Smooth muscle cell (in vitro differentiated cells): Measurements from ENCODE around the gene DHRSX. TPM values are rescaled to one million over a fixed set of nuclear protein-coding genes. Genes with fewer than 3 reads are reported as not detected.
A peak's percentile ranks its signal among the peaks of the same experiment; 100 is the strongest.

Experiments
- DNase-seq: peaks from one replicate; lab custom pipeline; 2025; ENCODE audit not compliant: unreplicated experiment; lab: John Stamatoyannopoulos, UW
- H2AFZ ChIP-seq: fragments of 200-600 bp; sonication (generic); 2 replicates; pipeline ENCODE4 v1.6.0; 2016; ENCODE audit warnings: antibody characterized with exemption, low read depth, mild to moderate bottlenecking
- H3F3A ChIP-seq: fragments of 200-600 bp; sonication (generic); 2 replicates; pipeline ENCODE4 v1.6.0; 2017; ENCODE audit warnings: antibody characterized with exemption, low read depth
- H3K27ac ChIP-seq: fragments of 200-600 bp; sonication (generic); 2 replicates; pipeline ENCODE4 v1.5.1; 2016; ENCODE audit warnings: low read depth, mild to moderate bottlenecking
- H3K27me3 ChIP-seq: fragments of 200-600 bp; sonication (generic); 2 replicates; pipeline ENCODE4 v1.6.1; 2016; ENCODE audit warnings: low read depth, mild to moderate bottlenecking
- H3K36me3 ChIP-seq: fragments of 200-600 bp; sonication (generic); 2 replicates; pipeline ENCODE4 v1.5.1; 2016; ENCODE audit warnings: low read depth
- H3K4me1 ChIP-seq: fragments of 200-600 bp; sonication (generic); 2 replicates; pipeline ENCODE4 v1.5.1; 2016; ENCODE audit warnings: low read depth
- H3K4me2 ChIP-seq: fragments of 200-600 bp; sonication (generic); 2 replicates; pipeline ENCODE4 v1.6.0; 2016; ENCODE audit warnings: mild to moderate bottlenecking
- H3K4me3 ChIP-seq: fragments of 200-600 bp; sonication (generic); 2 replicates; pipeline ENCODE4 v1.5.1; 2016; ENCODE audit warnings: mild to moderate bottlenecking
- H3K79me2 ChIP-seq: fragments of 200-600 bp; sonication (generic); 2 replicates; pipeline ENCODE4 v1.6.0; 2016; ENCODE audit warnings: low read depth, mild to moderate bottlenecking
- H3K9ac ChIP-seq: fragments of 200-600 bp; sonication (generic); 2 replicates; pipeline ENCODE4 v1.6.0; 2016; ENCODE audit warnings: low read depth
- H3K9me3 ChIP-seq: fragments of 200-600 bp; sonication (generic); replicated peaks from 2 replicates; pipeline ENCODE4 v1.5.1; 2016; ENCODE audit warnings: low read depth
- H4K20me1 ChIP-seq: fragments of 200-600 bp; sonication (generic); 2 replicates; pipeline ENCODE4 v1.6.0; 2016; ENCODE audit warnings: low read depth
- WGBS: methylation state at CpG from one replicate; pipeline ENCODE4 v1.1.7; 2016; ENCODE audit warnings: low lambda C conversion rate; 5-methylcytosine and 5-hydroxymethylcytosine counted together
- polyA plus RNA-seq: library from polyadenylated mRNA; unstranded; fragments of >200 nt; fragmentation: Nextera tagmentation; extraction: Ambion mirVana; gene quantifications from 2 replicates; pipeline ENCODE4 v1.2.1, GENCODE V29; 2016
- total RNA-seq: library from RNA; depleted of rRNA; stranded (reverse); fragments of >200 nt; gene quantifications from 2 replicates; pipeline ENCODE4 v1.2.3, GENCODE V29; 2014
- TF ChIP-seq, protein P1 (sequence below): fragments of 200-600 bp; sonication (generic); IDR thresholded peaks from 2 replicates; pipeline ENCODE4 v1.5.1; 2017; ENCODE audit warnings: borderline replicate concordance, mild to moderate bottlenecking, antibody characterized with exemption; ENCODE audit not compliant: insufficient read depth, poor library complexity, severe bottlenecking

DHRSX gene
- total and polyA plus RNA-seq, 2 experiments from 2014 or later = 32.5 to 49.9 TPM

- H3K27ac ChIP-seq = no peak overlapping the region
- no peaks in the 10 kb centered on the region for H3K27me3 ChIP-seq
- no peaks in the 10 kb centered on the region for H3F3A ChIP-seq
- H3K4me1 ChIP-seq = peaks cover 16% of the 10 kb centered on the region
- no peak overlapping the region for H3K9ac ChIP-seq
- H4K20me1 ChIP-seq = peaks cover 23% of the 10 kb centered on the region
- H3K9me3 ChIP-seq = no peaks in the 10 kb centered on the region
- no peak overlapping the region for H3K4me3 ChIP-seq
- no peak for DNase-seq
- H3K4me2 ChIP-seq = no peak overlapping the region
- H3K36me3 ChIP-seq = peaks cover 18% of the 10 kb centered on the region
- H2AFZ ChIP-seq = no peak overlapping the region
- H3K79me2 ChIP-seq = peaks cover 3% of the 10 kb centered on the region
- TF ChIP-seq, protein P1, sequence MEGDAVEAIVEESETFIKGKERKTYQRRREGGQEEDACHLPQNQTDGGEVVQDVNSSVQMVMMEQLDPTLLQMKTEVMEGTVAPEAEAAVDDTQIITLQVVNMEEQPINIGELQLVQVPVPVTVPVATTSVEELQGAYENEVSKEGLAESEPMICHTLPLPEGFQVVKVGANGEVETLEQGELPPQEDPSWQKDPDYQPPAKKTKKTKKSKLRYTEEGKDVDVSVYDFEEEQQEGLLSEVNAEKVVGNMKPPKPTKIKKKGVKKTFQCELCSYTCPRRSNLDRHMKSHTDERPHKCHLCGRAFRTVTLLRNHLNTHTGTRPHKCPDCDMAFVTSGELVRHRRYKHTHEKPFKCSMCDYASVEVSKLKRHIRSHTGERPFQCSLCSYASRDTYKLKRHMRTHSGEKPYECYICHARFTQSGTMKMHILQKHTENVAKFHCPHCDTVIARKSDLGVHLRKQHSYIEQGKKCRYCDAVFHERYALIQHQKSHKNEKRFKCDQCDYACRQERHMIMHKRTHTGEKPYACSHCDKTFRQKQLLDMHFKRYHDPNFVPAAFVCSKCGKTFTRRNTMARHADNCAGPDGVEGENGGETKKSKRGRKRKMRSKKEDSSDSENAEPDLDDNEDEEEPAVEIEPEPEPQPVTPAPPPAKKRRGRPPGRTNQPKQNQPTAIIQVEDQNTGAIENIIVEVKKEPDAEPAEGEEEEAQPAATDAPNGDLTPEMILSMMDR = no peak
- 95% methylated on average over 14 of the region's 14 CpGs for WGBS
Measured at GRCh38 chrX:2406891-2407518, 93.8 kb downstream of the DHRSX start.

DNA sequence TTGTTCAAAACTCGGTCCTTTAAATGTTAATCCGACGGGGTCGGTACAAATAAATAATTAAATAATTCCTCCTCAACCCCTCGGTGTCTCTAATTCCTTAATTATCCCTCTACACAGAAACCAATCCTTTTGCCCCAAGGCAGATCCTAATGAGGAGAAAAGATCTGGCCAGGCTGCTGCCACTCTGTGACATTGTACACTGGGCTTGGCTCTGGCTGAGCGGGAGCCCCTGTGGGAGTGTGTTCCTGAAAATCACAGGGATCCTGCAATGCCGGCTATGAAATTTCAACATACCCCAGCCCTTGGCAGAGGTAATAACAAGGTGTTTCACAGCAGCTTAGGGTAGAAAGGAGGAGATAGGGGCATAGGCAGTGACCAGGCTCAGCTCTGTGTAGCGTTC, 96.0 kb downstream of the DHRSX start:
- peaks cover 39% of the 10 kb centered on the region for H4K20me1 ChIP-seq
- H3K36me3 ChIP-seq = peaks cover 18% of the 10 kb centered on the region
- H3K9me3 ChIP-seq = no peaks in the 10 kb centered on the region
- no peak for DNase-seq
- peaks cover 24% of the 10 kb centered on the region for H3K4me1 ChIP-seq
- H3K4me2 ChIP-seq = no peak overlapping the region
- H3K79me2 ChIP-seq = peaks cover 3% of the 10 kb centered on the region
- H3F3A ChIP-seq = no peaks in the 10 kb centered on the region
- TF ChIP-seq, protein P1 = no peak
- H3K27ac ChIP-seq = no peak overlapping the region
- 71% methylated on average over 8 of the region's 8 CpGs for WGBS
- H2AFZ ChIP-seq = no peak overlapping the region
- no peak overlapping the region for H3K9ac ChIP-seq
- no peak overlapping the region for H3K4me3 ChIP-seq
- no peaks in the 10 kb centered on the region for H3K27me3 ChIP-seq

GRCh38 chrX:2402361-2402690, 98.5 kb downstream of the DHRSX start:
- Histone ChIP-seq H3K4me1 (peaks cover 24% of the 10 kb centered on the region), H3K9ac (no peak overlapping the region), H3K4me2 (peak overlapping the region; percentile 39), H3K9me3 (no peaks in the 10 kb centered on the region), H2AFZ (no peak overlapping the region), H3K4me3 (no peak overlapping the region), H3F3A (no peaks in the 10 kb centered on the region), H3K79me2 (peaks cover 3% of the 10 kb centered on the region), H3K27ac (peak overlapping the region; percentile 58), H3K36me3 (peaks cover 7% of the 10 kb centered on the region), H3K27me3 (no peaks in the 10 kb centered on the region), H4K20me1 (peaks cover 49% of the 10 kb centered on the region)
- no peak for DNase-seq
- 86% methylated on average over 7 of the region's 7 CpGs for WGBS
- TF ChIP-seq, protein P1 = no peak

GRCh38 chrX:2401590-2402360, 99.0 kb downstream of the DHRSX start:
- peaks cover 55% of the 10 kb centered on the region for H4K20me1 ChIP-seq
- peaks cover under 1% of the 10 kb centered on the region for H3K79me2 ChIP-seq
- TF ChIP-seq, protein P1 = no peak
- H3K27me3 ChIP-seq = no peaks in the 10 kb centered on the region
- no peak overlapping the region for H3K9ac ChIP-seq
- H3K4me3 ChIP-seq = peak overlapping the region; percentile 12
- DNase-seq = no peak
- no peak overlapping the region for H2AFZ ChIP-seq
- no peaks in the 10 kb centered on the region for H3F3A ChIP-seq
- peaks cover 3% of the 10 kb centered on the region for H3K36me3 ChIP-seq
- peak overlapping the region; percentile 39 for H3K4me2 ChIP-seq
- H3K4me1 ChIP-seq = peaks cover 24% of the 10 kb centered on the region
- WGBS = 64% methylated on average over 21 of the region's 21 CpGs
- peak overlapping the region; percentile 58 for H3K27ac ChIP-seq
- H3K9me3 ChIP-seq = no peaks in the 10 kb centered on the region
